HFFc6 (cell line): ENCODE results near the gene DDX27. TPM values are rescaled to one million over a fixed set of nuclear protein-coding genes. Genes with fewer than 3 reads are reported as not detected.

ENCODE experiments used
- DNase-seq: peaks from one replicate; pipeline ENCODE4 v3.0.0-alpha.2; 2018
- H3K27ac Mint-ChIP-seq: 2 replicates; pipeline ENCODE4 v1.8.0; 2020; ENCODE audit warnings: mild to moderate bottlenecking, mixed read lengths
- H3K27me3 Mint-ChIP-seq: 2 replicates; pipeline ENCODE4 v1.8.0; 2021; ENCODE audit warnings: mild to moderate bottlenecking, moderate library complexity, mixed read lengths; ENCODE audit not compliant: insufficient read depth
- H3K36me3 Mint-ChIP-seq: 2 replicates; pipeline ENCODE4 v1.8.0; 2021; ENCODE audit warnings: low read depth, mixed read lengths
- H3K4me1 Mint-ChIP-seq: 2 replicates; pipeline ENCODE4 v1.8.0; 2020; ENCODE audit warnings: low read depth, mixed read lengths
- H3K4me3 Mint-ChIP-seq: 2 replicates; pipeline ENCODE4 v1.8.0; 2020; ENCODE audit warnings: mild to moderate bottlenecking, moderate library complexity, mixed read lengths
- H3K9me3 Mint-ChIP-seq: 2 replicates; pipeline ENCODE4 v1.8.0; 2020; ENCODE audit warnings: mild to moderate bottlenecking, mixed read lengths
- CTCF ChIP-seq: fragments of 200-600 bp; sonication (generic); IDR thresholded peaks from 2 replicates; pipeline ENCODE4 v1.5.0; 2021; ENCODE audit warnings: antibody characterized with exemption, mild to moderate bottlenecking
- total RNA-seq, 6 experiments: library from RNA; stranded (reverse); fragmentation: NEBNext Ultra II Directional; extraction: Animal tissue kit (Norgen Biotek cat#: 25700); gene quantifications; 2 replicates in 1 of 6; 3 replicates in 5 of 6; pipeline ENCODE4 v1.2.3, GENCODE V29; 2021

The DDX27 gene
- total RNA-seq, 6 experiments from 2014 or later, result 26.8 to 32.2 (median 30.5) TPM

- H3K4me1 Mint-ChIP-seq, result peaks cover 49% of the 10 kb centered on the region
- no peak for TF ChIP-seq CTCF
- H3K4me3 Mint-ChIP-seq, result peak overlapping the region; percentile 37; the same call in 1 of the 2 replicates
- no peak overlapping the region for H3K27ac Mint-ChIP-seq
- H3K36me3 Mint-ChIP-seq, result peaks cover 51% of the 10 kb centered on the region
- no peaks in the 10 kb centered on the region for H3K27me3 Mint-ChIP-seq
- DNase-seq, result no peak
- 0 out of 2 replicates have a peak, but pooled peaks cover 3% of the 10 kb centered on the region for H3K9me3 Mint-ChIP-seq
Observed at GRCh38 chr20:49270736-49271135, 51.5 kb downstream of the DDX27 start.

GRCh38 chr20:49272654-49273053 lies 53.4 kb downstream of the DDX27 start:
- Mint-ChIP-seq H3K36me3 (peaks cover 44% of the 10 kb centered on the region), H3K4me3 (no peak overlapping the region), H3K27me3 (no peaks in the 10 kb centered on the region), H3K4me1 (peaks cover 51% of the 10 kb centered on the region), H3K9me3 (0 out of 2 replicates have a peak, but pooled peaks cover 3% of the 10 kb centered on the region), H3K27ac (no peak overlapping the region)
- no peak for DNase-seq
- TF ChIP-seq CTCF, result no peak

- H3K4me3 Mint-ChIP-seq, result no peak overlapping the region
- peaks cover 41% of the 10 kb centered on the region for H3K4me1 Mint-ChIP-seq
- no peak overlapping the region for H3K27ac Mint-ChIP-seq
- no peak for DNase-seq
- no peak for TF ChIP-seq CTCF
- peaks cover 10% of the 10 kb centered on the region for H3K9me3 Mint-ChIP-seq
- peaks cover 43% of the 10 kb centered on the region for H3K36me3 Mint-ChIP-seq
- H3K27me3 Mint-ChIP-seq, result peaks cover 5% of the 10 kb centered on the region
Observed at GRCh38 chr20:49273696-49274277, 54.6 kb downstream of the DDX27 start.

- H3K4me1 Mint-ChIP-seq, result peaks cover 35% of the 10 kb centered on the region
- peak overlapping the region; percentile 100 for H3K4me3 Mint-ChIP-seq
- peaks cover 21% of the 10 kb centered on the region for H3K9me3 Mint-ChIP-seq
- H3K27ac Mint-ChIP-seq, result peak overlapping the region; percentile 99; the same call in 1 of the 2 replicates
- H3K36me3 Mint-ChIP-seq, result peaks cover 44% of the 10 kb centered on the region
- DNase-seq, result no peak
- no peak for TF ChIP-seq CTCF
- peaks cover 19% of the 10 kb centered on the region for H3K27me3 Mint-ChIP-seq
Observed at GRCh38 chr20:49275216-49275615, 56.0 kb downstream of the DDX27 start.

- Mint-ChIP-seq H3K27me3 (peaks cover 22% of the 10 kb centered on the region), H3K27ac (peak overlapping the region; percentile 99), H3K9me3 (peaks cover 25% of the 10 kb centered on the region), H3K4me3 (peak overlapping the region; percentile 100), H3K36me3 (peaks cover 44% of the 10 kb centered on the region), H3K4me1 (peaks cover 35% of the 10 kb centered on the region)
- no peak for TF ChIP-seq CTCF
- DNase-seq, result no peak
Observed at GRCh38 chr20:49275636-49276035, 56.4 kb downstream of the DDX27 start.
